Duodenal mucosa (tissue), 2 donors: ENCODE measurements around the gene RPL41.
"Not testable (repeated sequence)": the region's sequence is repeated elsewhere in the genome, so short reads cannot be mapped to it uniquely, and the experiment has no call there.

Experiments
- H3K27ac ChIP-seq: one replicate; pipeline ENCODE4 v1.7.0; 2013; ENCODE audit warnings: low read depth, low read length
- H3K27me3 ChIP-seq, 2 donors: one replicate each; pipeline ENCODE4 v1.7.0; 2013; ENCODE audit warnings: low read length in 2 of 2, control low read depth in 1 of 2; ENCODE audit not compliant: insufficient read depth in 2 of 2, control insufficient read depth in 1 of 2
- H3K36me3 ChIP-seq, 2 donors: one replicate each; pipeline ENCODE4 v1.7.0; 2013; ENCODE audit warnings: low read length in 2 of 2, control low read depth in 1 of 2; ENCODE audit not compliant: insufficient read depth in 2 of 2, control insufficient read depth in 1 of 2
- H3K4me1 ChIP-seq, 2 donors: one replicate each; pipeline ENCODE4 v1.7.0; 2013; ENCODE audit warnings: low read length in 2 of 2, control low read depth in 1 of 2; ENCODE audit not compliant: insufficient read depth in 2 of 2, control insufficient read depth in 1 of 2
- H3K4me3 ChIP-seq, 2 donors: one replicate each; pipeline ENCODE4 v1.7.0; 2013; ENCODE audit warnings: low read length in 2 of 2, low read depth in 1 of 2
- H3K9ac ChIP-seq, 2 donors: one replicate each; pipeline ENCODE4 v1.7.0; 2013; ENCODE audit warnings: low read length in 2 of 2, low read depth in 1 of 2
- H3K9me3 ChIP-seq, 2 donors: one replicate each; pipeline ENCODE4 v1.7.0; 2013; ENCODE audit warnings: low read length in 2 of 2, control low read depth in 1 of 2; ENCODE audit not compliant: control insufficient read depth in 1 of 2

RPL41 gene

DNA sequence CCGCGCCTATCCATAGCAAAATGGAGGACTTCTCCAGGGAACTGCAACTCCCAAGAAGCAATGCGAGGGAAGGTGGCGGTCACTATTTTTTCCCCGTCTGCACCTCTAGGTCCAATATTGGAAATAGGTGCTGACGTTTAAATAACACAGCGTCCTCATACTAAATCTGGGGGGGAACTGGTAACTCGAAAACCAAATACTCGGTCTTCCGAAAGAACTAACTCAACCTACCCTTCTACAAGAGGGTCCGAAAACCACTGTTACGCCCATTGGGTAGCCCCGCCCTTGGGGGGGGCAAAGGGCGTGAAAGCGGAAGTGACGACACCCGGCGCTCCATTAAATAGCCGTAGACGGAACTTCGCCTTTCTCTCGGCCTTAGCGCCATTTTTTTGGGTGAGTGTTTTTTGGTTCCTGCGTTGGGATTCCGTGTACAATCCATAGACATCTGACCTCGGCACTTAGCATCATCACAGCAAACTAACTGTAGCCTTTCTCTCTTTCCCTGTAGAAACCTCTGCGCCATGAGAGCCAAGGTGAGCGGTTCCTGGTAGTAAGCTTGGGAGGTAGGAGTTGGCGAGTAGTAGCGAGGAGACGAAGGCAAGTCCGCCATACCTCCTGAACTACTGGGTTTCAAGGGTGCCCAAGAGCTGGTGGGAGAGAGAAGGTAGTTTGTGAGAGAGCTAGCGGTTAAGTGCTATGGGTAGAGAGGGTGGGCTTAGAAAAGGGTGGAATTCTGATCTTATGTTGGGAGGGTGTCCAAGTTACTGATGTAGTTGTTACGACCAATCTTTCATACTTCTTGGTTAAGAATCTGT, at the start of gene RPL41:
RPL41 (plus strand) TSS at position 367 of the 815 bp plus-strand sequence.
- H3K36me3 ChIP-seq, result peaks cover 10 to 42% of the 10 kb centered on the region in 2 donors
- H3K9me3 ChIP-seq, result no peaks in the 10 kb centered on the region
- H3K9ac ChIP-seq, result peak within 1 kb of the TSS; percentile 89 to 92
- H3K27me3 ChIP-seq, result no peaks in the 10 kb centered on the region
- H3K27ac ChIP-seq, result peak within 1 kb of the TSS; percentile 91
- H3K4me1 ChIP-seq, result peaks cover 19 to 20% of the 10 kb centered on the region in 2 donors
- peak within 1 kb of the TSS; percentile 90 to 91 for H3K4me3 ChIP-seq

DNA sequence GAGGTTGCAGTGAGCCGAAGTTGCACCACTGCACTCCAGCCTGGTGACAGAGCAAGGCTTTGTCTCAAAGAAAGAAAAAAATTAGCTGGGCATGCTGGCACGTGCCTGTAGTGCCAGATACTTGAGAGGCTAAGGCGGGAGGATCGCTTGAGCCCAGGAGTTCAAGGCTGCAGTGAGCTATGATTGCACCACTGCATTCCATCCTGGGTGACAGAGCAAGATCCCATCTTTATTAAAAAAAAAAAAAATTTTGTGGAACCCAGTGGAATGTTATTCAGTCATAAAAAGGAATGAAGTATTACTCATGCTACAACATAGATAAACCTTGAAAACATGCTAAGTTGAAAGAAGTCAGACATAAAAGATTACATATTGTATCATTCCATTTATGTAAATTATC, 44.8 kb upstream of the RPL41 start:
- Histone ChIP-seq H3K27ac (no peak overlapping the region), H3K27me3 (no peaks in the 10 kb centered on the region)

DNA sequence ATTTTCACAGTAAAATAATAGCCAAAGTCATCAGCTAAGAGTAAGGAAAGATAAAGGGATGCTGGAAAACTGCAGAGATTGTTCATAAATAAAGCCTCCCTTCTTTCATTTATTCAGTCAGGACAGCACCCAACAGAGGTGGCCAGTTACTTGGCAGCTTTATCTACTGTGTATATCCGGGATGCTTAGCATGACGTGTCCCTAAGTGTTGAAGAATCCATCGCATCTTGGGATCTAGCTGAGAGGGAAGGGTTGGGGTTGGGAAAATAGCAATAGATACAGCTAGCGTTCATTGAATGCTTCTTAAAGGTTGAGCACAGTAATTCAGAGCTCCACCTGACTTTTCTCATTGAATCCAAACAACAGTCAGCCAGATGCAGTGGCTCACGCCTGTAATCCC, 42.0 kb upstream of the RPL41 start:
- H3K27ac ChIP-seq, result no peak overlapping the region

More for the DNA sequence above, 44.8 kb upstream of the RPL41 start:
- H3K9me3 ChIP-seq, result no peaks in the 10 kb centered on the region
- H3K9ac ChIP-seq, result no peak overlapping the region
- H3K36me3 ChIP-seq, result no peaks in the 10 kb centered on the region
- no peak overlapping the region for H3K4me3 ChIP-seq
- H3K4me1 ChIP-seq, result no peaks in the 10 kb centered on the region

DNA sequence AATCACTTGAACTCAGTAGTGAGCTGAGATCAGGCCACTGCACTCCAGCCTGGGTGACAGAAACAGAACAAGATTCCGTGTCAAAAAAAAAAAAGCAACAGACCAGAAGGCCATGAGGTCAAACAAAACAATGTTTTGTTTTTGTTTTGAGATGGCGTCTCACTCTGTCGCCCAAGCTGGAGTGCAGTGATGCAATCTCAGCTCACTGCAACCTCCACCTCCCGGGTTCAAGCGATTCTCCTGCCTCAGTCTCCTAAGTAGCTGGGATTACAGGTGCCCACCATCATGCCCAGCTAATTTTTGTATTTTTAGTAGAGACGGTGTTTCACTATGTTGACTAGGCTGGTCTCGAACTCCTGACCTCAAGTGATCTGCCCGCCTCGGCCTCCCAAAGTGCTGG, 38.5 kb upstream of the RPL41 start:
- not testable (repeated sequence) for H3K9me3 ChIP-seq, H3K27me3 ChIP-seq, H3K27ac ChIP-seq, H3K4me3 ChIP-seq, H3K36me3 ChIP-seq, H3K9ac ChIP-seq
- peaks cover 8 to 24% of the 10 kb centered on the region in 2 donors for H3K4me1 ChIP-seq

More for the DNA sequence above, 42.0 kb upstream of the RPL41 start:
- H3K4me1 ChIP-seq, result peaks cover 0 to 5% of the 10 kb centered on the region in 2 donors
- no peak overlapping the region for H3K4me3 ChIP-seq
- H3K27me3 ChIP-seq, result no peaks in the 10 kb centered on the region
- H3K9me3 ChIP-seq, result no peaks in the 10 kb centered on the region
- no peak overlapping the region for H3K9ac ChIP-seq
- H3K36me3 ChIP-seq, result no peaks in the 10 kb centered on the region

DNA sequence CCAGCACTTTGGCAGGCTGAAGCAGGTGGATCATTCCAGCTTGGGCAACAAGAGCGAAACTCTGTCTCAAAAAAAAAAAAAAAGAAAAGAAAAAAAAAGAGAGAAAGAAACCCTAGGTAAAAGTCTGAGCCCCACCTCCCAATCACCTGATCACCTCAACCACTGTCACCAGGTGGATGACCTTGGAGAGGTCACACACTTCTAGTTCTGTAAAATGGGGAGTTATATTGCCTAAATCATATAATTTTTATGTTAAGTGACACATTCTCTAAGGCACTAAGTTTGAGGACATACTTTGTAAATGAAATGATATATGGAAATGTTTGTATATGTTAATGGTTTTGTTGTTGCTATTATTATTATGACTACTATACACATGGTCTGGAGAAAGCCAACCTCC, 38.0 kb upstream of the RPL41 start:
- Histone ChIP-seq H3K4me3 (peak overlapping the region in 1 of 2 donors; percentile 83), H3K36me3 (peaks cover under 1 to 3% of the 10 kb centered on the region in 2 donors), H3K4me1 (peaks cover 12 to 29% of the 10 kb centered on the region in 2 donors), H3K9ac (no peak overlapping the region), H3K9me3 (no peaks in the 10 kb centered on the region), H3K27me3 (no peaks in the 10 kb centered on the region), H3K27ac (no peak overlapping the region)

DNA sequence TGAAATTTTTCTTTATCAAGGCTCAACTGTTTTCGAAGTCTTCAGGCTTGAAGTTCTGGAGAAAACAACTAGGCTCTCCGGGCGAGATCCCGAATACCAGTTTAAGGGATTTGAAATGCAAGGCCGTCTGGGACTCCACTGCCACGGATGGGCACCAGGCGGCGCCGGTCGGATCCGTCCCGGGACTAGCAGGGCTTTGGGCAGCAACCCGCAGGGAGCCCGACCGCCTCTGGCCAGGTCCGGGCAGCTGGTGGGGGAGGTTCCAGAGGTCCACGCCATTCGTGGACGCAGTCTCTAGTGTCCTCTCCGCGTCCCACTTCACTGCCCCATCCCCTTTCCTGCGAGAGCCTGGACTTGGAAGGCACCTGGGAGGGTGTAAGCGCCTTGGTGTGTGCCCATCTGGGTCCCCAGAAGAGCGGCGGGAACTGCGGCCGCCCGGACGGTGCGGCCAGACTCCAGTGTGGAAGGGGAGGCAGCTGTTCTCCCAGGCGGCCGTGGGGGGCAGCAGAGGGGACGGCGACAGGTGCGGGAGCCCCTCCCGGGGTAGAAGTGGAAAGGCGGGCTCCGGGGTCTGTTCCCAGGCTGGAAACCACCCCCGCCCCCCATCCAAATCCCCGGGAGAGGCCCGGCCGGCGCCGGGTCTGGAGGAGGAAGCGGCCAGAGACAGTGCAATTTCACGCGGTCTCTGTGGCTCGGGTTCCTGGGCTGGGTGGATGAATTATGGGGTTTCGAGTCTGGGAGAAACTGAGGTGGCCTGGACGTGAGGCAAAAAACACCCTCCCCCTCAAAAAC, 37.3 kb upstream of the RPL41 start:
- Histone ChIP-seq H3K4me3 (peak overlapping the region; percentile 83 to 89), H3K27ac (peak overlapping the region; percentile 96), H3K36me3 (peaks cover 7 to 8% of the 10 kb centered on the region in 2 donors), H3K4me1 (peaks cover 17 to 36% of the 10 kb centered on the region in 2 donors), H3K9me3 (no peaks in the 10 kb centered on the region), H3K9ac (peak overlapping the region; percentile 89 to 96), H3K27me3 (no peaks in the 10 kb centered on the region)

DNA sequence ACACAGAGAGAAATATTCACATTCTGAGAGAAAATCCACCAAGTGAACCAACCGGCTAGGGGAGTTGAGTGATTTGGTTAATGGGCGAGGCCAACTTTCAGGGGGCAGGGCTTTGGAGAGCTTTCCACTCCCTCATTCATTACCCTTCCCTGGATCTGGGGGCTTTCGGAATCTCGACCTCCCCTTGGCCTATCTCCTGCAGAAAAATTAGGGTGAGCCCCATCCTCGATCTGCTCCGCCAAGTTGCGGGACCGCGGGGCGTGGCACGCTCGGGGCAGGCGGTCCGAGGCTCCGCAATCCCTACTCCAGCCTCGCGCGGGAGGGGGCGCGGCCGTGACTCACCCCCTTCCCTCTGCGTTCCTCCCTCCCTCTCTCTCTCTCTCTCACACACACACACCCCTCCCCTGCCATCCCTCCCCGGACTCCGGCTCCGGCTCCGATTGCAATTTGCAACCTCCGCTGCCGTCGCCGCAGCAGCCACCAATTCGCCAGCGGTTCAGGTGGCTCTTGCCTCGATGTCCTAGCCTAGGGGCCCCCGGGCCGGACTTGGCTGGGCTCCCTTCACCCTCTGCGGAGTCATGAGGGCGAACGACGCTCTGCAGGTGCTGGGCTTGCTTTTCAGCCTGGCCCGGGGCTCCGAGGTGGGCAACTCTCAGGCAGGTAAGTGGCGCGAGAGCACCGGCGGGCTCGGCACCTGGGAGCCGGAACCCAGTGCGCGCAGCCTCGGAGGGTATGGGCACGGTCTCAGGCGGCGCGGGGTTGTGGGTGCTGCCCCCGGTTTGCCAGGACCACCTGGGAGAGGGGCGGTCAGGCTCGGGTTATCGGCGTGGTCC, 36.5 kb upstream of the RPL41 start, which contains the start of gene ERBB3:
ERBB3 (plus strand) TSS at position 443 of the 833 bp plus-strand sequence; CDS start at position 579, 136 bp downstream.
- H3K9me3 ChIP-seq, result no peaks in the 10 kb centered on the region
- H3K36me3 ChIP-seq, result peaks cover 10 to 14% of the 10 kb centered on the region in 2 donors
- peaks cover 20 to 42% of the 10 kb centered on the region in 2 donors for H3K4me1 ChIP-seq
- H3K4me3 ChIP-seq, result peak within 1 kb of the TSS; percentile 83 to 89
- H3K9ac ChIP-seq, result peak within 1 kb of the TSS; percentile 89 to 96
- peak within 1 kb of the TSS; percentile 96 for H3K27ac ChIP-seq
- no peaks in the 10 kb centered on the region for H3K27me3 ChIP-seq

DNA sequence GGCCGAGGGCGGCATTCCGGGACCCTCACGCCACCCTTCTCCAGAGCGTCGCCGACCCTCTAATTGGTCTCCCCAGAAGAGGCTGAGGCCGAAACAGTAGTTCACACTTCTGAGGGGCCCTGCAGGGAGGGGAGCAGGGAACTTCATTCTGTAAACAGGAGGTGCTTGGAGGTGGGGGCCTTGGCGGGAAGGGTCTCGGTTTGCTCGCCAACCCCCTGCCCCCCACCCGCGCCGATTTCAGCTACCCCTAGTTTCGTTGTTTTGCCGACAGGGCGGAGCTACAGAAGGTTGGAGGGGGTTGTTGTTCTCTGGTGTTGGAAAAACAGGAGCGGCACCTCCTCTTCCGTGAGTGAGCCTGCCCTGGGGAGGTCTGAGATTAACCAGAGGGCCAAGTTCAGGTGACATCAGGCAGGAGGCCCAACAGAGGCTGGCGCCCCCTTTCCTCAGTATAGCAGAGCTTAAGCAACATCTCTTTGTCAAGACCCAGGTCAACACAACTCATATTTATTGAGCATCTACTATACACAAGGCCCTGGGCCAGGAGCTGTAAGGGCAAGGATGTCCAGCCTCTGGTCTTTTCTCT, 35.8 kb upstream of the RPL41 start:
- Histone ChIP-seq H3K27ac (peak overlapping the region; percentile 96), H3K27me3 (no peaks in the 10 kb centered on the region), H3K9ac (peak overlapping the region; percentile 89 to 96)

More for the DNA sequence above, 35.8 kb upstream of the RPL41 start:
- H3K4me3 ChIP-seq, result peak overlapping the region; percentile 83 to 89
- no peaks in the 10 kb centered on the region for H3K9me3 ChIP-seq
- H3K36me3 ChIP-seq, result peaks cover 13 to 17% of the 10 kb centered on the region in 2 donors
- H3K4me1 ChIP-seq, result peaks cover 23 to 44% of the 10 kb centered on the region in 2 donors
